CD4-positive, alpha-beta T cell (primary cell): ENCODE measurements around the gene NELL2. TPM values are rescaled to one million over a fixed set of nuclear protein-coding genes. Genes with fewer than 3 reads are reported as not detected.

Experiments
- ATAC-seq: fragments of 200-7000 bp; cut with Tn5 transposase; one replicate; pipeline ENCODE4 v1.10.0; 2022; ENCODE audit warnings: mild to moderate bottlenecking; ENCODE audit not compliant: poor library complexity
- CTCF ChIA-PET: fragments of 350-600 bp; sonication (Branson Sonifier 250); formaldehyde crosslinking; loops from one replicate; lab custom pipeline; 2021; ENCODE audit warnings: antibody characterized with exemption, inconsistent platforms; lab: Charles Lee
- POLR2A ChIA-PET: fragments of 350-600 bp; sonication (Branson Sonifier 250); formaldehyde crosslinking; loops from one replicate; lab custom pipeline; 2021; ENCODE audit warnings: antibody characterized with exemption, inconsistent platforms; lab: Charles Lee
- DNase-seq, 14 experiments: peaks; one replicate each; pipeline ENCODE4 v3.0.0-alpha.2; 2013 to 2020; ENCODE audit warnings: mixed read lengths in 2 of 14
- H3K27ac ChIP-seq, 2 donors: one replicate each; pipeline versions ENCODE4 v1.5.1 to v1.7.0; 2013; ENCODE audit warnings: low read length in 2 of 2, low read depth in 1 of 2, mild to moderate bottlenecking in 1 of 2
- H3K27me3 ChIP-seq, 2 experiments: 1 replicate in 1 of 2; 2 replicates in 1 of 2; pipeline versions ENCODE4 v1.6.1 to v1.7.0; 2013; ENCODE audit warnings: low read length in 2 of 2, control low read depth in 1 of 2, mild to moderate bottlenecking in 1 of 2, moderate library complexity in 1 of 2; ENCODE audit not compliant: insufficient read depth in 2 of 2, control insufficient read depth in 1 of 2
- H3K36me3 ChIP-seq: one replicate; pipeline ENCODE4 v1.6.1; 2013; ENCODE audit warnings: low read length, control low read depth; ENCODE audit not compliant: insufficient read depth
- H3K4me1 ChIP-seq: one replicate; pipeline ENCODE4 v1.6.1; 2013; ENCODE audit warnings: low read length, control low read depth; ENCODE audit not compliant: insufficient read depth
- H3K4me3 ChIP-seq: one replicate; pipeline ENCODE4 v1.5.1; 2013; ENCODE audit warnings: mild to moderate bottlenecking, low read length, moderate library complexity
- H3K9me3 ChIP-seq, 2 experiments: 1 replicate in 1 of 2; 2 replicates in 1 of 2; pipeline versions ENCODE4 v1.6.1 to v1.7.0; 2013; ENCODE audit warnings: low read length in 2 of 2, mild to moderate bottlenecking in 2 of 2, control low read depth in 1 of 2, moderate library complexity in 1 of 2; ENCODE audit not compliant: control insufficient read depth in 1 of 2, insufficient read depth in 1 of 2
- H3K27ac Mint-ChIP-seq: one replicate; pipeline ENCODE4 v1.8.0; 2020; ENCODE audit warnings: mixed read lengths
- H3K27me3 Mint-ChIP-seq: one replicate; pipeline ENCODE4 v1.8.0; 2021; ENCODE audit warnings: mixed read lengths
- H3K36me3 Mint-ChIP-seq: one replicate; pipeline ENCODE4 v1.8.0; 2021; ENCODE audit warnings: low read depth, mixed read lengths
- H3K4me1 Mint-ChIP-seq: one replicate; pipeline ENCODE4 v1.8.0; 2021; ENCODE audit warnings: low read depth, mixed read lengths
- H3K4me3 Mint-ChIP-seq: one replicate; pipeline ENCODE4 v1.8.0; 2020; ENCODE audit warnings: mild to moderate bottlenecking, mixed read lengths
- H3K9me3 Mint-ChIP-seq: one replicate; pipeline ENCODE4 v1.8.0; 2020; ENCODE audit warnings: mixed read lengths
- intact Hi-C, 2 experiments: fragments of 100-400 bp; cut with DNase I in 1 of 2; cut with micrococcal nuclease in 1 of 2; formaldehyde crosslinking; loops; one replicate each; pipeline versions ENCODE4 v1.15.1 to v1.9.0; 2023 to 2025; cut with DNase I, micrococcal nuclease
- total RNA-seq, 174 experiments: library from RNA in 2 of 174; stranded (reverse) in 2 of 174; gene quantifications; one replicate each; pipeline ENCODE4 v1.2.3 and lab custom pipeline; 2021 to 2026
- TF ChIP-seq, protein P1 (sequence below): fragments of 200-600 bp; IDR thresholded peaks from one replicate; pipeline ENCODE4 v1.8.0; 2022; ENCODE audit warnings: antibody characterized with exemption, mild to moderate bottlenecking

NELL2 gene
- total RNA-seq, 2 experiments from 2014 or later, result 142 to 147 TPM

DNA sequence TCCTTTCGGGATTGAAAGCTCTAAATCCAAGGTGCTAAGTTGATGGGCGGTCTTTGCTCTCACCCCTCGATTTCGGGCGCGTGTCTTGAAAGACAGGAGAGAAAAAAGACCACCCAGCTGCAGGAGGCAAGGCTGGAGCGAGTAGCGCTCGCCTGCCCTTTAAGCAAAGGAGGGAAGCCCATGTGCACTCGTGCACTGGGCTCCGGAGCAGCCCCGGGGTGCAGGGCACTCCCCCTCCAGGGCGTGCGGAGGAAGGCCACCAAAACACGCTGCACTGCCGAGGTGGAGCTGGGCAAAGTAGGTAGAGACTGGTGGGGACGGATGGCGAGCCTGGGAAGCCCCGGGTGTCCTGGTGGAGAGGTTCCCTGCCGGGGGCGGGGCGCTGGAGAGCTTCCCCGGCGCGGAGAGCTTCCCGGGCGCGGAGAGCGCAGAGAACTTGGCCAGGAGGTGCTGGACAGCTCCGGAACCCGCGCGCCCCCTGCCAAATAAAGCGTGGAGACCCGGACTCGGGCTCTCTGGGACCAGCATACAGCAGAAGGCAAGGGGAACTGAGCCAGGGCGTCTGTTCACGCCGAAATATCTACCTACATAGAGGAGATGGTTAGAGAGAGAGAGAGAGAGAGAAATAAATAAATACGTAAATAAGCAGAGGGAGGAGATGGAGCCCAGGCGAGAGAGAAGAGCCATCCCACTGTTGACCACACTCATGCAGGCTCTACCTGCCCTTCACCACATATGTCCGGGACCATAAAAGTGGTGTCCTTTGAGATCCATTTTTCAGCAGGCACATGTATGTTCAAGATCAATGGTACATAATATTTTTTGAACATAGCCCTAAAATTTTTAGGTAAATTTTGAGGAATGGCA lies 662 bp upstream of the NELL2 start:
- Mint-ChIP-seq H3K27me3 (peaks cover 18% of the 10 kb centered on the region), H3K36me3 (peaks cover 30% of the 10 kb centered on the region), H3K27ac (no peak overlapping the region), H3K9me3 (peaks cover 17% of the 10 kb centered on the region), H3K4me3 (peak overlapping the region; percentile 89), H3K4me1 (peaks cover 37% of the 10 kb centered on the region)
- peak in 13 of 14 experiments; percentile 24 to 74 (median 44) for DNase-seq
- Histone ChIP-seq H3K36me3 (no peaks in the 10 kb centered on the region), H3K9me3 (peaks cover 6 to 10% of the 10 kb centered on the region in 2 experiments), H3K27ac (no peak overlapping the region), H3K27me3 (peaks cover 8 to 9% of the 10 kb centered on the region in 2 experiments), H3K4me3 (peak overlapping the region; percentile 82), H3K4me1 (peaks cover 24% of the 10 kb centered on the region)
- TF ChIP-seq, protein P1, sequence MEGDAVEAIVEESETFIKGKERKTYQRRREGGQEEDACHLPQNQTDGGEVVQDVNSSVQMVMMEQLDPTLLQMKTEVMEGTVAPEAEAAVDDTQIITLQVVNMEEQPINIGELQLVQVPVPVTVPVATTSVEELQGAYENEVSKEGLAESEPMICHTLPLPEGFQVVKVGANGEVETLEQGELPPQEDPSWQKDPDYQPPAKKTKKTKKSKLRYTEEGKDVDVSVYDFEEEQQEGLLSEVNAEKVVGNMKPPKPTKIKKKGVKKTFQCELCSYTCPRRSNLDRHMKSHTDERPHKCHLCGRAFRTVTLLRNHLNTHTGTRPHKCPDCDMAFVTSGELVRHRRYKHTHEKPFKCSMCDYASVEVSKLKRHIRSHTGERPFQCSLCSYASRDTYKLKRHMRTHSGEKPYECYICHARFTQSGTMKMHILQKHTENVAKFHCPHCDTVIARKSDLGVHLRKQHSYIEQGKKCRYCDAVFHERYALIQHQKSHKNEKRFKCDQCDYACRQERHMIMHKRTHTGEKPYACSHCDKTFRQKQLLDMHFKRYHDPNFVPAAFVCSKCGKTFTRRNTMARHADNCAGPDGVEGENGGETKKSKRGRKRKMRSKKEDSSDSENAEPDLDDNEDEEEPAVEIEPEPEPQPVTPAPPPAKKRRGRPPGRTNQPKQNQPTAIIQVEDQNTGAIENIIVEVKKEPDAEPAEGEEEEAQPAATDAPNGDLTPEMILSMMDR, result peak; percentile 48
- ChIA-PET POLR2A (interaction anchor here (0.7 to 5.2 kb wide), 19 partner anchors 8 to 117 kb away, joined by 3 to 72 read pairs (median 4); no protein-coding TSS in a partner anchor), CTCF (interaction anchor here (0.6 to 6.8 kb wide), 13 partner anchors 10 to 115 kb away, joined by 3 to 81 read pairs (median 4); no protein-coding TSS in a partner anchor)
- intact Hi-C loops, result no loop called here
- peak; percentile 67 for ATAC-seq

DNA sequence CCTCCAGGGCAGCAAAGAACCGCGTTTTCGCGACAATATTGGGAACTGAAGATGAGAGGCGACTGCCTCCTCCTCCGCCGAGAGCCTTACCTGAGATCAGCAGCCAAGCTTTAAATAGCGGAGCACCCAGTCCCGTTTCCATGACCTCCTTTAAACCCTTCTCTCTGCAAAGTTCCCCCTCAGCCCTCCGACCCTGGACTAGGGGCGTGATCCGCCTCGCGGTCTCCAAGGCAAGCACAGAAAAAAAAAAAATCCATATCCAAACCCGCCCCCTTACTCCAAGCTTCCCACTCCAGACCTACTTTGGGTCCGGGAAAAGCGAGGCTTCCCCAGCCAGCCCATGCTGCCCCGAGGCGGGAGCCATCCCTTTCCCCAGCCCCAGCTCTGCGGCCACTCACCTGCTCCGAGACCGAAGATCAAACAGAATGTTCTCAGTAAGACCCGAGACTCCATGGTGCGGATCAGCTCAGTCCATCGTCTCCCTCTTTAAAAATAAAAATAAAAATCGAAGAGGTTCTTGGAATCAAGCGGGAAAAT lies 630 bp downstream of the NELL2 start:
- H3K27me3 Mint-ChIP-seq, result peaks cover 18% of the 10 kb centered on the region
- H3K4me1 Mint-ChIP-seq, result peaks cover 49% of the 10 kb centered on the region
- peaks cover 8 to 9% of the 10 kb centered on the region in 2 experiments for H3K27me3 ChIP-seq

More for the DNA sequence above, 630 bp downstream of the NELL2 start:
- peak overlapping the region; percentile 98 for H3K4me3 Mint-ChIP-seq
- peak; percentile 17 for ATAC-seq
- peak overlapping the region; percentile 77 for H3K27ac Mint-ChIP-seq
- H3K36me3 Mint-ChIP-seq, result peaks cover 37% of the 10 kb centered on the region
- CTCF ChIA-PET, result interaction anchor here (0.8 to 6.8 kb wide), 7 partner anchors 39 to 102 kb away, joined by 3 to 81 read pairs (median 8); no protein-coding TSS in a partner anchor
- TF ChIP-seq, protein P1, result no peak
- Histone ChIP-seq H3K9me3 (peaks cover 0 to 6% of the 10 kb centered on the region in 2 experiments), H3K27ac (peak overlapping the region; percentile 1 to 14), H3K4me3 (peak overlapping the region; percentile 82), H3K4me1 (peaks cover 24% of the 10 kb centered on the region), H3K36me3 (no peaks in the 10 kb centered on the region)
- peaks cover 16% of the 10 kb centered on the region for H3K9me3 Mint-ChIP-seq
- DNase-seq, result peak in 6 of 14 experiments; percentile 10 to 39 (median 29)
- POLR2A ChIA-PET, result interaction anchor here (0.6 to 5.2 kb wide), 18 partner anchors 13 to 860 kb away, joined by 3 to 72 read pairs (median 6); no protein-coding TSS in a partner anchor
- intact Hi-C loops, result loop anchor here in 1 of 2 experiments (2.0 kb wide), 2 partner anchors 63 to 99 kb away; no protein-coding TSS in a partner anchor
